ENCODE results near the gene C9orf50. TPM values are rescaled to one million over a fixed set of nuclear protein-coding genes. Genes with fewer than 3 reads are reported as not detected.

Gene C9orf50
- total RNA-seq, 1 donor from 2014 or later = not detected

DNA sequence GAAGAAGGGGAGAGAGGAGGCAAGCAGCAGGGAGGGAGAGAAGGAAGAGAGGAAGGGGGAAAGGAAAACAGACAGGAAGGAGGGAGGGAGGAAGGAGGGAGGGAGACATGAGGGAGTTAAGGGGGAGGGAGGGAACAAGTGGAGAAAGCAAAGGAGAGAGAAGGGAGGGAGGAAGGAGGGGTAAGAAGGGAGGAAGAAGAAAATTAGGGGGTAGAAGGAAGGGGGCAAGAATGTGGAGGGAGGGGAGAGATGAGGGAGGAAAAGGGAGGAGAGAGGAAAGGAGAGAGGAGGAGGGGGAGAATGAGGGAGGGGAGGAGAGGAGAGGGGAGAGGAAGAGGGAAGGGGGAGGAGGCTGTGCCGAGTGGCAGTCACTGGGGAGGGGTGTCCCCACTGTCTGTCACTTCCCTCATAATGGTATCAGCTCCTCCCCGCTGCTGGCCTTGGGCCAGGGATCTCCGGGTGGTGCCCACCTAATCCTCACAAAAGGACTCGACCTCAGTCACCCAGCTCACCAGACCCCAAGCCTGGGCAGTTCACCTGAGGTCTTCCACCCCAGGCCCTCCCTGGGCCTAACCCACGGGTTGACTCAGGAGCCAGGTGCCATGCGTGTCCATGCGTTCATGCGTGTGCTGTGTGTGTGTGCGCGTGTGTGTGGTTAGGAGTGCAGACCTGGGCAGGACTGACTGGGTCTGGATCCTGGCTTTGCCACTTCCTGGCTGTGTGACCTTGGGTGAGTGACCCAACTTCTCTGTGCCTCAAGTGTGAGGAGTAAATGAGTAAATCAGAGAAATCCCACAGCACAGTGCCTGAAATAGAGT lies 18.1 kb downstream of the C9orf50 start:
- Mint-ChIP-seq H3K4me1 (ENCODE audit: unreplicated experiment) (peaks cover 19% of the 10 kb centered on the region), H3K9me3 (ENCODE audit: unreplicated experiment) (no peaks in the 10 kb centered on the region), H3K27ac (ENCODE audit: unreplicated experiment) (no peak overlapping the region), H3K4me3 (ENCODE audit: unreplicated experiment) (no peak overlapping the region), H3K36me3 (ENCODE audit: unreplicated experiment) (no peaks in the 10 kb centered on the region), H3K27me3 (ENCODE audit: unreplicated experiment) (no peaks in the 10 kb centered on the region)
- DNase-seq (ENCODE audit: extremely low spot score, unreplicated experiment) = no peak
- TF ChIP-seq, protein P1, sequence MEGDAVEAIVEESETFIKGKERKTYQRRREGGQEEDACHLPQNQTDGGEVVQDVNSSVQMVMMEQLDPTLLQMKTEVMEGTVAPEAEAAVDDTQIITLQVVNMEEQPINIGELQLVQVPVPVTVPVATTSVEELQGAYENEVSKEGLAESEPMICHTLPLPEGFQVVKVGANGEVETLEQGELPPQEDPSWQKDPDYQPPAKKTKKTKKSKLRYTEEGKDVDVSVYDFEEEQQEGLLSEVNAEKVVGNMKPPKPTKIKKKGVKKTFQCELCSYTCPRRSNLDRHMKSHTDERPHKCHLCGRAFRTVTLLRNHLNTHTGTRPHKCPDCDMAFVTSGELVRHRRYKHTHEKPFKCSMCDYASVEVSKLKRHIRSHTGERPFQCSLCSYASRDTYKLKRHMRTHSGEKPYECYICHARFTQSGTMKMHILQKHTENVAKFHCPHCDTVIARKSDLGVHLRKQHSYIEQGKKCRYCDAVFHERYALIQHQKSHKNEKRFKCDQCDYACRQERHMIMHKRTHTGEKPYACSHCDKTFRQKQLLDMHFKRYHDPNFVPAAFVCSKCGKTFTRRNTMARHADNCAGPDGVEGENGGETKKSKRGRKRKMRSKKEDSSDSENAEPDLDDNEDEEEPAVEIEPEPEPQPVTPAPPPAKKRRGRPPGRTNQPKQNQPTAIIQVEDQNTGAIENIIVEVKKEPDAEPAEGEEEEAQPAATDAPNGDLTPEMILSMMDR (IDR thresholded peaks at IDR 0.05) = no peak

DNA sequence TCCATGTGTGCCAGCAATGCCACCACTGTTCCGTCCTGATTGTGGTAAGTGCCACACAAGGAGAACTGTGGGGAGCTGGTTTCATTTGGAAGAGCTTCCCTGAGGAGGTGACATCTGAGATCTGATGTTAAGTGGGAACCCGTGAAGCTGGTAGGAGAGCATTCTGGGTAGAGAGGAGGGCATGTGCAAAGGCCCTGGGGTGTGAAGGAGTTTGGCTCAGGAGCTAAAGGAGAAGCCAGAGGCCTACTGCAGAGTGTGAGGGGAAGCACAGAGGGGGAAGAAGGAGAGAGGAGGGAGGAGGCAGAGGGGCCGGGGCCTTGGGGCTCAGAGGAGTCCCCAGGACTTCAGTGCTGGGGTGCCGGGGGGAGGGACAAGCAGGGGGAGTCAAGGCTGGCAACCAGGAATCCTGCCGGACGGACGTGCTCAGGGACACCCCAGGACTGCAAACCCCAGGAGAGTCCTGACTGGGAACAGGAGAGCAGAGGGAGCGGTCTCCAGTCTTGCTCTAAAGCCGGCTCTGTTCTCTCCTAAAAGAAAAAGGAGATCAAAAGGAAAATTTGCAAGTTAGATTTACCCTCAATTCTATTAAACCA lies 19.7 kb downstream of the C9orf50 start:
- Mint-ChIP-seq H3K4me1 (ENCODE audit: unreplicated experiment) (peaks cover 14% of the 10 kb centered on the region), H3K27me3 (ENCODE audit: unreplicated experiment) (no peaks in the 10 kb centered on the region), H3K36me3 (ENCODE audit: unreplicated experiment) (no peaks in the 10 kb centered on the region), H3K27ac (ENCODE audit: unreplicated experiment) (no peak overlapping the region), H3K4me3 (ENCODE audit: unreplicated experiment) (no peak overlapping the region), H3K9me3 (ENCODE audit: unreplicated experiment) (no peaks in the 10 kb centered on the region)
- DNase-seq (ENCODE audit: extremely low spot score, unreplicated experiment) = no peak
- TF ChIP-seq, protein P1 (IDR thresholded peaks at IDR 0.05) = no peak

DNA sequence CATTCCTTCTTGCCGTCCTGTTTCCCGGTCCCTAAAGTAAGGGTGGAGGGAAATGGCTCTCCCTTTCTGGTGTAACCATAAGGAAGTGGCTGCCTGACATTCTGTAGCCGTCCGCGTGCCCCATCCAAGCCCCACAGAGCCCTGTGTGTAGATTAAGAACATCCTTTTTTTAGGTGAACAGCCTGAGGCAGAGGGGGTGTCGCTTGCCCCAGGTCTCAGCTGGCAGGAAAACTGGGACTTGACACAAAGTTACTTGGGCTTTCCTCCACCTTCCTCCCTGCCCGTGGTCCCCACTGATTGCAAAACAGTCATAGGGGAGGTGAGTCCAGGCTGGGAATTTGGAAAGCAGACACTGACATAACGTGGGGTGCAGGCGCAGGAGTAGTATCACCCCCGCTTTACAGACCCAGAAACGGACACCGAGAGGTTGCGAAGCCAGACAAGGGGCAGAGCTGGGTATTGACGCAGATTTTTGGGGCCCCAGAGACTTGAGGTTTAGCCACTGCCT lies 22.8 kb downstream of the C9orf50 start:
- DNase-seq (ENCODE audit: extremely low spot score, unreplicated experiment) = no peak
- H3K27ac Mint-ChIP-seq (ENCODE audit: unreplicated experiment) = peak overlapping the region; percentile 38
- peak overlapping the region; percentile 14 for H3K4me3 Mint-ChIP-seq (ENCODE audit: unreplicated experiment)
- peaks cover 22% of the 10 kb centered on the region for H3K4me1 Mint-ChIP-seq (ENCODE audit: unreplicated experiment)
- H3K9me3 Mint-ChIP-seq (ENCODE audit: unreplicated experiment) = no peaks in the 10 kb centered on the region
- H3K27me3 Mint-ChIP-seq (ENCODE audit: unreplicated experiment) = no peaks in the 10 kb centered on the region
- TF ChIP-seq, protein P1 (IDR thresholded peaks at IDR 0.05) = no peak
- no peaks in the 10 kb centered on the region for H3K36me3 Mint-ChIP-seq (ENCODE audit: unreplicated experiment)

DNA sequence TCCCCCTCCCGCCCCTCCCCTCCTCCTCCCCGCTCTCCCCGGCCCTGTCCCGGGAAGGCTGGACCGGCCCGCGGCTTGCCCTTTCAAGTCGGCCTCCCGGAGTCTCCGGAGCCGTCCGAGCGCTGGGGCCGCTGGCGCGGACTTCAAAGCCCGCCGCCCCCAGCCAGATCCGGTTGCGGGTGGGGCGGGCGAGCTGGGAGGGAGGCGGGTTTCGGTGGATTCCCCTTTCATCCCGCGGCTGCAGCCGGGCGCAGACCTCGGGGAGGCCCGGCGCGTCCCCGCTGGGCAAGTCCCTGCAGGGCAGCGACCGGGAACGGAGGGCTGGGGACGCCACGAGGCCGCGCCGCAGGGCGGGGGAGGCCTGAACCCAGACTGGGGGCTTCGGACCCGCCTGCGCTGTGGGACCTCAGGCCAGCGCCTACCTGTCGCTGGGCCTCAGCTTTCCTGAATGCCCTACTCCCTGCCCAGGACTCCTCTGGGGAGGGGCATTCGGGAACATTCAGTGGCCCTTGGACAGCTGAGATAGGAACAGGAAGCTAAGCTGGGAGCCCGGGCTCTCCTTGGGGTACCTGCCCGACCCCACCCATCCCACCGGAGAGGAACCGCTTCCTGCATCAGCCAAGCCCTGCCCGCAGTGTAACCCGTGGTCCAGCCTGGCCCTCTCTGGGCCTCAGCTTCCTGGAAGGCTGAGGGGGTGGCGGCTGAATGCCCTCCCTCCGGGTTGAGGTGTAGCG lies 23.4 kb downstream of the C9orf50 start:
- Mint-ChIP-seq H3K27me3 (ENCODE audit: unreplicated experiment) (no peaks in the 10 kb centered on the region), H3K27ac (ENCODE audit: unreplicated experiment) (peak overlapping the region; percentile 38), H3K9me3 (ENCODE audit: unreplicated experiment) (no peaks in the 10 kb centered on the region), H3K4me3 (ENCODE audit: unreplicated experiment) (peak overlapping the region; percentile 14), H3K4me1 (ENCODE audit: unreplicated experiment) (peaks cover 19% of the 10 kb centered on the region), H3K36me3 (ENCODE audit: unreplicated experiment) (no peaks in the 10 kb centered on the region)
- no peak for DNase-seq (ENCODE audit: extremely low spot score, unreplicated experiment)
- TF ChIP-seq, protein P1 (IDR thresholded peaks at IDR 0.05) = no peak
